BE2C (cell line): ENCODE measurements around the gene SLC20A1.
A peak's percentile ranks its signal among the peaks of the same experiment; 100 is the strongest.

Experiments
- DNase-seq: peaks from one replicate; pipeline ENCODE4 v3.0.0-alpha.2; 2020
- H3K27me3 ChIP-seq: fragments of 250-450 bp; sonication (Bioruptor Pico); 2 replicates; pipeline ENCODE4 v1.5.1; 2020; ENCODE audit warnings: mild to moderate bottlenecking
- H3K36me3 ChIP-seq: fragments of 250-450 bp; sonication (Bioruptor Pico); 2 replicates; pipeline ENCODE4 v1.5.1; 2020; ENCODE audit warnings: mild to moderate bottlenecking
- H3K4me1 ChIP-seq: fragments of 250-450 bp; sonication (Bioruptor Pico); 2 replicates; pipeline ENCODE4 v1.5.1; 2020
- H3K4me3 ChIP-seq: 2 replicates; pipeline ENCODE4 v1.5.1; 2011; ENCODE audit warnings: low read depth, low read length
- H3K9me3 ChIP-seq: fragments of 250-450 bp; sonication (Bioruptor Pico); 2 replicates; pipeline ENCODE4 v1.5.1; 2020
- CTCF ChIP-seq: IDR thresholded peaks from 2 replicates; pipeline ENCODE4 v1.5.1; 2012; ENCODE audit warnings: mild to moderate bottlenecking, low read depth, low read length

The SLC20A1 gene

DNA sequence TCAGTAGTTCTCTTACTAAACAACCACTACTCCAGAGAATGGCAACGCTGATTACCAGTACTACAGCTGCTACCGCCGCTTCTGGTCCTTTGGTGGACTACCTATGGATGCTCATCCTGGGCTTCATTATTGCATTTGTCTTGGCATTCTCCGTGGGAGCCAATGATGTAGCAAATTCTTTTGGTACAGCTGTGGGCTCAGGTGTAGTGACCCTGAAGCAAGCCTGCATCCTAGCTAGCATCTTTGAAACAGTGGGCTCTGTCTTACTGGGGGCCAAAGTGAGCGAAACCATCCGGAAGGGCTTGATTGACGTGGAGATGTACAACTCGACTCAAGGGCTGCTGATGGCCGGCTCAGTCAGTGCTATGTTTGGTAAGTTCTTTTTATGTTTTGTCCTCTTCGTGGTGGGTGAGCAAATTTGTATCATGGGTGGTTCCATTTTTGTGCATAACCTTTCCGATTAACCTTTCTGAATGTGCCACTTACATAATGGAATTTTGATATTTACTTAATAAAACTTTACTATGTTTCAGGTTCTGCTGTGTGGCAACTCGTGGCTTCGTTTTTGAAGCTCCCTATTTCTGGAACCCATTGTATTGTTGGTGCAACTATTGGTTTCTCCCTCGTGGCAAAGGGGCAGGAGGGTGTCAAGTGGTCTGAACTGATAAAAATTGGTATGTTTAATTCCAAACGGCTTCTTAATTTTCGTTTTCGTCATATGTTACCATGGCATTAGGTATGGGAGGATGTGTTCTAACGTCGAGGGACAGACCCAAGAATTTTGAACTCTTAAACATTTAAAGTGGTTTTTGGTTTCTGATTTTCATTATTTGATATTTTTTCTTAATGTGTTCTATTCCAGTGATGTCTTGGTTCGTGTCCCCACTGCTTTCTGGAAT lies 1.3 kb downstream of the SLC20A1 start:
- Histone ChIP-seq H3K4me1 (0 out of 2 replicates have a peak, but pooled peaks cover 4% of the 10 kb centered on the region), H3K4me3 (peak overlapping the region; percentile 83), H3K27me3 (no peaks in the 10 kb centered on the region), H3K36me3 (peaks cover 43% of the 10 kb centered on the region), H3K9me3 (no peaks in the 10 kb centered on the region)
- DNase-seq: no peak
- TF ChIP-seq CTCF: no peak

DNA sequence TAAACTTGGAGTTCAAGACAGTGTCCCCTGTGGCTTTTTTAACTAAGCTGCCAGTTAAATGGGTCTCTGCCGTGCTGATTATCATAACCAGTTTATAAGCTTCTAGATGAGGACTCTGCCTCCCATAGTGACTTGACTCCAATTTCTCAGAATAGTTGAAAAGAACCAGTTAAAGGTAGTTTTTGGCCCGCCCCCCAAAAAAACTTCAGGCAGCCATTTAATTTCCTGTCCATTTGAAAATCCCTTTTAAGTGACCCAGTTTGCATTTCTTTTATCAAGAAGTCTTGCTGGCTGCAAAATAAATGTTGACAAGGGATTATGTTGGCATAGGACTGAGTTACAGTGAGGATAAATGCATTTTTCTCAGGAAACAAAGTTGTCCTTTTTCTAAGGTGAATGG lies 2.3 kb downstream of the SLC20A1 start:
- no peak for TF ChIP-seq CTCF
- no peak for DNase-seq

DNA sequence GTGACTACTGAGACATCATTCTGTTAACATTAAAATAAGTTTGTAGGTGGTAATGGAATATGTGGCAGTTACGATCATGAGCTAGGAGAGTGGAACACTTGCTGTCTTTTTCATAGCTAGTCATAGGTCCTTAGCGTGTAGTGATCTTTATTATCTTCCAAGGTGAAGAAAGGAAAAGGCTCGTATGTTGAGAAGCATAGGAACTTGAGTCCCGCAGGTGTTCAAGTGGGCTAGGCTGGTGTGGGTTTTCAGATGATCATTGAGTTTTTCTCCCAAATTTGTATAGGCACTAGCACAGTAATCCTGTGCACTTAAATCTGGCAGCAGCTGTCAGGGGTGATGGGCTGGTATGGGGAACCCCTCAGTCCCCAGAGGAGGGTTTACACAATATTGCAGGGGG lies 10.9 kb downstream of the SLC20A1 start:
- Histone ChIP-seq H3K4me1 (no peaks in the 10 kb centered on the region), H3K4me3 (no peak overlapping the region), H3K36me3 (peaks cover 74% of the 10 kb centered on the region), H3K27me3 (no peaks in the 10 kb centered on the region), H3K9me3 (no peaks in the 10 kb centered on the region)
- no peak for DNase-seq
- TF ChIP-seq CTCF: no peak

More for the DNA sequence above, 2.3 kb downstream of the SLC20A1 start:
- H3K9me3 ChIP-seq: no peaks in the 10 kb centered on the region
- H3K27me3 ChIP-seq: no peaks in the 10 kb centered on the region
- H3K4me3 ChIP-seq: peak overlapping the region; percentile 83
- peaks cover 52% of the 10 kb centered on the region for H3K36me3 ChIP-seq
- H3K4me1 ChIP-seq: 0 out of 2 replicates have a peak, but pooled peaks cover 4% of the 10 kb centered on the region

DNA sequence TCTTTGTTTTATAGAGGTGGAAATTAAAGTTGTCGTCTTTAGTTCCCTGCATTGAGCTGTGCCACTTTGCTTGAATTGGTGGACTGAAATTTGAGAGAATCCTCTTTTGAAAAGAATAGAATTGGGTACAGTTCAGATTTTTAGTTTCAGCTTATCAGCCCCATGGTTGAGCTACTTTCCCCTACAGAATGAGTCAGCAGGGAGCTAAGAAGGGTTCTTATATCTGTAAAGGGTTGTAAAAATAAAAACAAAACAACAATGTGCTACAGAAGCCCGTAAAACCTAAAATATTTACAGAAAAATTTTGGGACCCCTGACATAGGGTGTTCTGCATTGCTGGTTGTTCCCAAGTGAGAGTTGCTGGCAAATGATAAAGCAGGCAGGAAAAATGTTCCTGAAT lies 12.6 kb downstream of the SLC20A1 start:
- Histone ChIP-seq H3K36me3 (peaks cover 63% of the 10 kb centered on the region), H3K4me1 (no peaks in the 10 kb centered on the region), H3K9me3 (no peaks in the 10 kb centered on the region), H3K27me3 (no peaks in the 10 kb centered on the region), H3K4me3 (no peak overlapping the region)
- no peak for DNase-seq
- TF ChIP-seq CTCF: no peak

DNA sequence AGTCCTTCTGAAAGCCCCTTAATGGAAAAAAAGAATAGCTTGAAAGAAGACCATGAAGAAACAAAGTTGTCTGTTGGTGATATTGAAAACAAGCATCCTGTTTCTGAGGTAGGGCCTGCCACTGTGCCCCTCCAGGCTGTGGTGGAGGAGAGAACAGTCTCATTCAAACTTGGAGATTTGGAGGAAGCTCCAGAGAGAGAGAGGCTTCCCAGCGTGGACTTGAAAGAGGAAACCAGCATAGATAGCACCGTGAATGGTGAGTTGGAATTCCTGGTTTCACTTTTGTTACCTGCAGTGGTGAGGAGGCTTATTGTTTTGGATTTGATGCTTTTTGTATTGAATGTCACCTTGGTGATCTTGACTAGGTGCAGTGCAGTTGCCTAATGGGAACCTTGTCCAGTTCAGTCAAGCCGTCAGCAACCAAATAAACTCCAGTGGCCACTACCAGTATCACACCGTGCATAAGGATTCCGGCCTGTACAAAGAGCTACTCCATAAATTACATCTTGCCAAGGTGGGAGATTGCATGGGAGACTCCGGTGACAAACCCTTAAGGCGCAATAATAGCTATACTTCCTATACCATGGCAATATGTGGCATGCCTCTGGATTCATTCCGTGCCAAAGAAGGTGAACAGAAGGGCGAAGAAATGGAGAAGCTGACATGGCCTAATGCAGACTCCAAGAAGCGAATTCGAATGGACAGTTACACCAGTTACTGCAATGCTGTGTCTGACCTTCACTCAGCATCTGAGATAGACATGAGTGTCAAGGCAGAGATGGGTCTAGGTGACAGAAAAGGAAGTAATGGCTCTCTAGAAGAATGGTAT lies 13.3 kb downstream of the SLC20A1 start:
- no peaks in the 10 kb centered on the region for H3K27me3 ChIP-seq
- DNase-seq: no peak
- no peak overlapping the region for H3K4me3 ChIP-seq
- peaks cover 60% of the 10 kb centered on the region for H3K36me3 ChIP-seq
- TF ChIP-seq CTCF: no peak
- no peaks in the 10 kb centered on the region for H3K9me3 ChIP-seq
- no peaks in the 10 kb centered on the region for H3K4me1 ChIP-seq

DNA sequence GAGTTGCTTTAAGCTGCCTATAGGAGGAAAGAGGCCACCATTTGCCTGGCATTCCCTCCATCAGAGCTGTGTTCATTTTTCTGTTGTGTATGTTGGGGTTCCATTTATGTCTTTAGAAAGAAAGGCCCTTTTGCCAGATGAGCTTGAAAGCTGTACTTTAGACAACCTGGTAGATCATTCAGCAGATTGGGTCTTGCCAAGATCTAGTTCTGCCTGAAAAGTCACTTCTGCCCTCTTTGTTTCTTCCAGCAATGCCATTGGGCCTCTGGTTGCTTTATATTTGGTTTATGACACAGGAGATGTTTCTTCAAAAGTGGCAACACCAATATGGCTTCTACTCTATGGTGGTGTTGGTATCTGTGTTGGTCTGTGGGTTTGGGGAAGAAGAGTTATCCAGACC lies 14.4 kb downstream of the SLC20A1 start:
- Histone ChIP-seq H3K27me3 (no peaks in the 10 kb centered on the region), H3K4me3 (no peak overlapping the region), H3K9me3 (no peaks in the 10 kb centered on the region), H3K4me1 (no peaks in the 10 kb centered on the region), H3K36me3 (peaks cover 53% of the 10 kb centered on the region)
- DNase-seq: no peak
- no peak for TF ChIP-seq CTCF
